Erythroblast (primary cell): ENCODE measurements around the gene MBD4.

Source experiments
- GATA1 ChIP-seq: IDR thresholded peaks from 2 replicates; pipeline ENCODE4 v1.6.1; 2011; ENCODE audit warnings: low read depth, mild to moderate bottlenecking, control low read depth, low read length, moderate library complexity
- POLR2A ChIP-seq: IDR thresholded peaks from 2 replicates; pipeline ENCODE4 v1.6.1; 2011; ENCODE audit warnings: mild to moderate bottlenecking, low read length

GRCh38 chr3:129439226-129439816 is 427 bp downstream of the MBD4 start:
- TF ChIP-seq POLR2A (no peak), GATA1 (no peak)
